ENCODE measurements around the gene SP110.

The SP110 gene

GRCh38 chr2:230217424-230217823 lies 2.4 kb downstream of the SP110 start:
- in situ Hi-C loops (cut with HindIII; ENCODE audit: low sequenced_read_pairs): no loop called here
- H3K4me3 ChIP-seq (ENCODE audit: low read depth, low read length): no peak overlapping the region
- TF ChIP-seq CTCF (IDR thresholded peaks at IDR 0.05; ENCODE audit: low read depth, low read length, missing control alignments): no peak
- DNase-seq (ENCODE audit: low read depth): no peak

- DNase-seq (ENCODE audit: low read depth): no peak
- no peak for TF ChIP-seq CTCF (IDR thresholded peaks at IDR 0.05; ENCODE audit: low read depth, low read length, missing control alignments)
- H3K4me3 ChIP-seq (ENCODE audit: low read depth, low read length): no peak overlapping the region
- in situ Hi-C loops (cut with HindIII; ENCODE audit: low sequenced_read_pairs): no loop called here
These were observed 3.3 kb downstream of the SP110 start for GRCh38 chr2:230216489-230216888.

GRCh38 chr2:230209422-230210051 lies 10.2 kb downstream of the SP110 start:
- no peak overlapping the region for H3K4me3 ChIP-seq (ENCODE audit: low read depth, low read length)
- no peak for DNase-seq (ENCODE audit: low read depth)
- TF ChIP-seq CTCF (IDR thresholded peaks at IDR 0.05; ENCODE audit: low read depth, low read length, missing control alignments): no peak
- in situ Hi-C loops (cut with HindIII; ENCODE audit: low sequenced_read_pairs): no loop called here

GRCh38 chr2:230208576-230208975 lies 11.2 kb downstream of the SP110 start:
- in situ Hi-C loops (cut with HindIII; ENCODE audit: low sequenced_read_pairs): no loop called here

GRCh38 chr2:230205721-230206120 lies 14.1 kb downstream of the SP110 start:
- in situ Hi-C loops (cut with HindIII; ENCODE audit: low sequenced_read_pairs): no loop called here
- no peak for DNase-seq (ENCODE audit: low read depth)
- TF ChIP-seq CTCF (IDR thresholded peaks at IDR 0.05; ENCODE audit: low read depth, low read length, missing control alignments): no peak
- no peak overlapping the region for H3K4me3 ChIP-seq (ENCODE audit: low read depth, low read length)

More at GRCh38 chr2:230208576-230208975, 11.2 kb downstream of the SP110 start:
- no peak for DNase-seq (ENCODE audit: low read depth)
- no peak overlapping the region for H3K4me3 ChIP-seq (ENCODE audit: low read depth, low read length)
- no peak for TF ChIP-seq CTCF (IDR thresholded peaks at IDR 0.05; ENCODE audit: low read depth, low read length, missing control alignments)

GRCh38 chr2:230205034-230205433 lies 14.8 kb downstream of the SP110 start:
- no peak for TF ChIP-seq CTCF (IDR thresholded peaks at IDR 0.05; ENCODE audit: low read depth, low read length, missing control alignments)
- in situ Hi-C loops (cut with HindIII; ENCODE audit: low sequenced_read_pairs): no loop called here
- no peak overlapping the region for H3K4me3 ChIP-seq (ENCODE audit: low read depth, low read length)
- DNase-seq (ENCODE audit: low read depth): no peak

Measured in astrocyte of the cerebellum (primary cell).